ENCODE measurements around the gene ZNF45.

DNA sequence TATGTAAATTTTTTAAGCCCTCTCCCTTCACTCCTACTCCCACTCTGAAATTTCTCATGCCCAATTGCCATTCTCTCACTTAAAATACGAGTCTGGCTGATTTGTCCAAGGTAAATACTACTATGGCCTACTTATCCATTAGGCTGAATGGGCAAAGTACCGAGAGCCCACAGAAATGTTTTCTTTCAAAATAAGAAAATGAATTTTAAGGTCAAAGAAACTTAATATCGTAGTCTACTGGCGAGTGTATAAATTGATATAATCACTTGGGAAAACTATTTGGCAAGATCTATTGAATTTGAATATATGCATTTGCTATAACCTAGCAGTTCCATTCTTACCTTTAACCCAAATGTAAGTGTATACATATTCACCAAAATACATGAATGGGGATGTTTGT, 32.7 kb downstream of the ZNF45 start:
- TF ChIP-seq, protein P1, sequence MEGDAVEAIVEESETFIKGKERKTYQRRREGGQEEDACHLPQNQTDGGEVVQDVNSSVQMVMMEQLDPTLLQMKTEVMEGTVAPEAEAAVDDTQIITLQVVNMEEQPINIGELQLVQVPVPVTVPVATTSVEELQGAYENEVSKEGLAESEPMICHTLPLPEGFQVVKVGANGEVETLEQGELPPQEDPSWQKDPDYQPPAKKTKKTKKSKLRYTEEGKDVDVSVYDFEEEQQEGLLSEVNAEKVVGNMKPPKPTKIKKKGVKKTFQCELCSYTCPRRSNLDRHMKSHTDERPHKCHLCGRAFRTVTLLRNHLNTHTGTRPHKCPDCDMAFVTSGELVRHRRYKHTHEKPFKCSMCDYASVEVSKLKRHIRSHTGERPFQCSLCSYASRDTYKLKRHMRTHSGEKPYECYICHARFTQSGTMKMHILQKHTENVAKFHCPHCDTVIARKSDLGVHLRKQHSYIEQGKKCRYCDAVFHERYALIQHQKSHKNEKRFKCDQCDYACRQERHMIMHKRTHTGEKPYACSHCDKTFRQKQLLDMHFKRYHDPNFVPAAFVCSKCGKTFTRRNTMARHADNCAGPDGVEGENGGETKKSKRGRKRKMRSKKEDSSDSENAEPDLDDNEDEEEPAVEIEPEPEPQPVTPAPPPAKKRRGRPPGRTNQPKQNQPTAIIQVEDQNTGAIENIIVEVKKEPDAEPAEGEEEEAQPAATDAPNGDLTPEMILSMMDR (IDR thresholded peaks at IDR 0.05), result no peak
- TF ChIP-seq, protein P2, sequence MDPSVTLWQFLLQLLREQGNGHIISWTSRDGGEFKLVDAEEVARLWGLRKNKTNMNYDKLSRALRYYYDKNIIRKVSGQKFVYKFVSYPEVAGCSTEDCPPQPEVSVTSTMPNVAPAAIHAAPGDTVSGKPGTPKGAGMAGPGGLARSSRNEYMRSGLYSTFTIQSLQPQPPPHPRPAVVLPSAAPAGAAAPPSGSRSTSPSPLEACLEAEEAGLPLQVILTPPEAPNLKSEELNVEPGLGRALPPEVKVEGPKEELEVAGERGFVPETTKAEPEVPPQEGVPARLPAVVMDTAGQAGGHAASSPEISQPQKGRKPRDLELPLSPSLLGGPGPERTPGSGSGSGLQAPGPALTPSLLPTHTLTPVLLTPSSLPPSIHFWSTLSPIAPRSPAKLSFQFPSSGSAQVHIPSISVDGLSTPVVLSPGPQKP (IDR thresholded peaks at IDR 0.05; ENCODE audit: low read depth, low read length), result no peak
- TF ChIP-seq EP300 (IDR thresholded peaks at IDR 0.05) (no peak), POLR2A (IDR thresholded peaks at IDR 0.05; ENCODE audit: low read length) (no peak), NR3C1 (IDR thresholded peaks at IDR 0.05) (no peak), JUN (IDR thresholded peaks at IDR 0.05) (no peak), RARB (CRISPR knock-in tag; IDR thresholded peaks at IDR 0.05) (no peak), PHF8 (IDR thresholded peaks at IDR 0.05; ENCODE audit: borderline replicate concordance, low read depth) (no peak), RAD21 (conservative IDR thresholded peaks at IDR 0.05 in 1 of 2, IDR thresholded peaks at IDR 0.05 in 1 of 2) (no peak)
- TF ChIP-seq, protein P3, sequence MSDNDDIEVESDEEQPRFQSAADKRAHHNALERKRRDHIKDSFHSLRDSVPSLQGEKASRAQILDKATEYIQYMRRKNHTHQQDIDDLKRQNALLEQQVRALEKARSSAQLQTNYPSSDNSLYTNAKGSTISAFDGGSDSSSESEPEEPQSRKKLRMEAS (IDR thresholded peaks at IDR 0.05), result no peak
- TF ChIP-seq, protein P4, sequence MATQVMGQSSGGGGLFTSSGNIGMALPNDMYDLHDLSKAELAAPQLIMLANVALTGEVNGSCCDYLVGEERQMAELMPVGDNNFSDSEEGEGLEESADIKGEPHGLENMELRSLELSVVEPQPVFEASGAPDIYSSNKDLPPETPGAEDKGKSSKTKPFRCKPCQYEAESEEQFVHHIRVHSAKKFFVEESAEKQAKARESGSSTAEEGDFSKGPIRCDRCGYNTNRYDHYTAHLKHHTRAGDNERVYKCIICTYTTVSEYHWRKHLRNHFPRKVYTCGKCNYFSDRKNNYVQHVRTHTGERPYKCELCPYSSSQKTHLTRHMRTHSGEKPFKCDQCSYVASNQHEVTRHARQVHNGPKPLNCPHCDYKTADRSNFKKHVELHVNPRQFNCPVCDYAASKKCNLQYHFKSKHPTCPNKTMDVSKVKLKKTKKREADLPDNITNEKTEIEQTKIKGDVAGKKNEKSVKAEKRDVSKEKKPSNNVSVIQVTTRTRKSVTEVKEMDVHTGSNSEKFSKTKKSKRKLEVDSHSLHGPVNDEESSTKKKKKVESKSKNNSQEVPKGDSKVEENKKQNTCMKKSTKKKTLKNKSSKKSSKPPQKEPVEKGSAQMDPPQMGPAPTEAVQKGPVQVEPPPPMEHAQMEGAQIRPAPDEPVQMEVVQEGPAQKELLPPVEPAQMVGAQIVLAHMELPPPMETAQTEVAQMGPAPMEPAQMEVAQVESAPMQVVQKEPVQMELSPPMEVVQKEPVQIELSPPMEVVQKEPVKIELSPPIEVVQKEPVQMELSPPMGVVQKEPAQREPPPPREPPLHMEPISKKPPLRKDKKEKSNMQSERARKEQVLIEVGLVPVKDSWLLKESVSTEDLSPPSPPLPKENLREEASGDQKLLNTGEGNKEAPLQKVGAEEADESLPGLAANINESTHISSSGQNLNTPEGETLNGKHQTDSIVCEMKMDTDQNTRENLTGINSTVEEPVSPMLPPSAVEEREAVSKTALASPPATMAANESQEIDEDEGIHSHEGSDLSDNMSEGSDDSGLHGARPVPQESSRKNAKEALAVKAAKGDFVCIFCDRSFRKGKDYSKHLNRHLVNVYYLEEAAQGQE (IDR thresholded peaks at IDR 0.05), result no peak
